WTC11 (cell line): ENCODE data around the gene EML6. TPM values are rescaled to one million over a fixed set of nuclear protein-coding genes. Genes with fewer than 3 reads are reported as not detected.

Experiments
- ATAC-seq: fragments of 200-7000 bp; cut with Tn5 transposase; 2 replicates; pipeline ENCODE4 v1.10.0; 2021; ENCODE audit warnings: mild to moderate bottlenecking, moderate library complexity
- CTCF ChIA-PET: fragments of 300-600 bp; sonication (Branson Sonifier 250); formaldehyde crosslinking; loops from one replicate; lab custom pipeline; 2021; ENCODE audit warnings: antibody characterized with exemption; lab: Charles Lee
- POLR2A ChIA-PET: fragments of 350-600 bp; sonication (Branson Sonifier 250); formaldehyde crosslinking; loops from one replicate; lab custom pipeline; 2021; ENCODE audit warnings: antibody characterized with exemption; lab: Charles Lee
- DNase-seq: peaks from one replicate; pipeline ENCODE4 v3.0.0; 2021; ENCODE audit warnings: low spot score
- H3K27ac Mint-ChIP-seq: 2 replicates; pipeline ENCODE4 v1.8.0; 2021; ENCODE audit warnings: mixed read lengths
- H3K27me3 Mint-ChIP-seq: 2 replicates; pipeline ENCODE4 v1.8.0; 2021; ENCODE audit warnings: low read depth, mild to moderate bottlenecking, moderate library complexity, mixed read lengths
- H3K36me3 Mint-ChIP-seq: 2 replicates; pipeline ENCODE4 v1.8.0; 2021; ENCODE audit warnings: mixed read lengths
- H3K4me1 Mint-ChIP-seq: 2 replicates; pipeline ENCODE4 v1.8.0; 2022; ENCODE audit warnings: mixed read lengths
- H3K4me3 Mint-ChIP-seq: 2 replicates; pipeline ENCODE4 v1.8.0; 2021; ENCODE audit warnings: mild to moderate bottlenecking, moderate library complexity, mixed read lengths
- H3K9me3 Mint-ChIP-seq: 2 replicates; pipeline ENCODE4 v1.8.0; 2021; ENCODE audit warnings: mixed read lengths
- ETV6 ChIP-seq: sonication (generic); formaldehyde crosslinking; IDR thresholded peaks from 2 replicates; pipeline ENCODE4 v1.8.1; 2022; ENCODE audit warnings: mild to moderate bottlenecking, missing genetic modification reagents
- FOXK1 ChIP-seq: sonication (generic); formaldehyde crosslinking; IDR thresholded peaks from 2 replicates; pipeline ENCODE4 v1.8.0; 2022; ENCODE audit warnings: mild to moderate bottlenecking, moderate library complexity, missing genetic modification reagents
- SMAD3 ChIP-seq: sonication (generic); formaldehyde crosslinking; IDR thresholded peaks from 2 replicates; pipeline ENCODE4 v1.8.0; 2022; ENCODE audit warnings: missing genetic modification reagents, mild to moderate bottlenecking, borderline replicate concordance
- SMAD4 ChIP-seq: sonication (generic); formaldehyde crosslinking; IDR thresholded peaks from 2 replicates; pipeline ENCODE4 v1.8.0; 2022; ENCODE audit warnings: mild to moderate bottlenecking, missing genetic modification reagents
- SOX15 ChIP-seq: fragments of 250-450 bp; sonication (Bioruptor Pico); IDR thresholded peaks from 2 replicates; pipeline ENCODE4 v1.9.0; 2021; ENCODE audit warnings: mild to moderate bottlenecking
- TP53 ChIP-seq: sonication (generic); formaldehyde crosslinking; IDR thresholded peaks from 2 replicates; pipeline ENCODE4 v1.8.1; 2023; ENCODE audit warnings: mild to moderate bottlenecking, missing genetic modification reagents
- ZNF121 ChIP-seq: sonication (generic); formaldehyde crosslinking; IDR thresholded peaks from 2 replicates; pipeline ENCODE4 v1.8.0; 2023; ENCODE audit warnings: missing genetic modification reagents
- ZNF219 ChIP-seq: sonication (generic); formaldehyde crosslinking; IDR thresholded peaks from 2 replicates; pipeline ENCODE4 v1.8.0; 2023; ENCODE audit warnings: missing genetic modification reagents, mild to moderate bottlenecking, borderline replicate concordance
- ZNF263 ChIP-seq: sonication (generic); formaldehyde crosslinking; IDR thresholded peaks from 2 replicates; pipeline ENCODE4 v1.8.1; 2022; ENCODE audit warnings: low read depth, mild to moderate bottlenecking, moderate library complexity, missing genetic modification reagents
- ZNF671 ChIP-seq: fragments of 250-450 bp; sonication (Bioruptor Pico); IDR thresholded peaks from 2 replicates; pipeline ENCODE4 v1.8.0; 2021; ENCODE audit warnings: mild to moderate bottlenecking
- total RNA-seq: library from RNA; stranded (reverse); gene quantifications from 3 replicates; pipeline ENCODE4 v1.2.3, GENCODE V29; 2021
- TF ChIP-seq, protein P1 (sequence below): sonication (generic); formaldehyde crosslinking; IDR thresholded peaks from 2 replicates; pipeline ENCODE4 v1.8.1; 2022; ENCODE audit warnings: low read depth, mild to moderate bottlenecking, moderate library complexity, missing genetic modification reagents, borderline replicate concordance
- TF ChIP-seq, protein P2 (sequence below): sonication (generic); formaldehyde crosslinking; IDR thresholded peaks from 2 replicates; pipeline ENCODE4 v1.8.0; 2023; ENCODE audit warnings: mild to moderate bottlenecking, missing genetic modification reagents
- TF ChIP-seq, protein P3 (sequence below): fragments of 200-600 bp; IDR thresholded peaks from 2 replicates; pipeline ENCODE4 v1.8.0; 2022; ENCODE audit warnings: antibody characterized with exemption
- TF ChIP-seq, protein P4 (sequence below): sonication (generic); formaldehyde crosslinking; IDR thresholded peaks from 2 replicates; pipeline ENCODE4 v1.8.1; 2023; ENCODE audit warnings: mild to moderate bottlenecking, moderate library complexity, missing genetic modification reagents
- TF ChIP-seq, protein P5 (sequence below): sonication (generic); formaldehyde crosslinking; IDR thresholded peaks from 2 replicates; pipeline ENCODE4 v1.8.0; 2022; ENCODE audit warnings: mild to moderate bottlenecking, missing genetic modification reagents

The EML6 gene
- total RNA-seq, 1 experiment from 2014 or later = 2.1 TPM

DNA sequence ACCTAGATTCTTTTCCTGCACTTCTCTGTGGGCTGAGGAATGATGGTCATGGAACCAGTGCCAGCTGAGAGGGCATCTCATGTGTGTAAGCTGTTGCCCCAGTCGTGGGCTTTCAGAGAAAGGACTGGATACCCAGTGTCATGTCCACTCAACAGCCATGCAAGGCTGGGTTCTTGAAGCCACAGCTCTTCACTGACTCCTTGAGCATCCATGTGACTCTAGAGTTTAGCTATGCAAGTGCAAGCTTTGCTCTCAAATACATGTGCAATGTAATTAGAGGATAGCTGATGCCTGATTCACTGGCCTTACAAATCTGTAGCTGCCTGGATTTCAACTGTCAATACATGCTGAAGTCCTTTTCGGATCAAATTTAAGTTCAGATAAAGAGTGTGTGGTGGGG lies 46.8 kb upstream of the EML6 start (continued):
- TF ChIP-seq, protein P1, sequence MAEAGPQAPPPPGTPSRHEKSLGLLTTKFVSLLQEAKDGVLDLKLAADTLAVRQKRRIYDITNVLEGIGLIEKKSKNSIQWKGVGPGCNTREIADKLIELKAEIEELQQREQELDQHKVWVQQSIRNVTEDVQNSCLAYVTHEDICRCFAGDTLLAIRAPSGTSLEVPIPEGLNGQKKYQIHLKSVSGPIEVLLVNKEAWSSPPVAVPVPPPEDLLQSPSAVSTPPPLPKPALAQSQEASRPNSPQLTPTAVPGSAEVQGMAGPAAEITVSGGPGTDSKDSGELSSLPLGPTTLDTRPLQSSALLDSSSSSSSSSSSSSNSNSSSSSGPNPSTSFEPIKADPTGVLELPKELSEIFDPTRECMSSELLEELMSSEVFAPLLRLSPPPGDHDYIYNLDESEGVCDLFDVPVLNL (CRISPR knock-in tag) = no peak
- TF ChIP-seq ZNF671 (CRISPR knock-in tag) (no peak), SMAD4 (CRISPR knock-in tag) (no peak), SOX15 (CRISPR knock-in tag) (no peak)
- TF ChIP-seq, protein P2, sequence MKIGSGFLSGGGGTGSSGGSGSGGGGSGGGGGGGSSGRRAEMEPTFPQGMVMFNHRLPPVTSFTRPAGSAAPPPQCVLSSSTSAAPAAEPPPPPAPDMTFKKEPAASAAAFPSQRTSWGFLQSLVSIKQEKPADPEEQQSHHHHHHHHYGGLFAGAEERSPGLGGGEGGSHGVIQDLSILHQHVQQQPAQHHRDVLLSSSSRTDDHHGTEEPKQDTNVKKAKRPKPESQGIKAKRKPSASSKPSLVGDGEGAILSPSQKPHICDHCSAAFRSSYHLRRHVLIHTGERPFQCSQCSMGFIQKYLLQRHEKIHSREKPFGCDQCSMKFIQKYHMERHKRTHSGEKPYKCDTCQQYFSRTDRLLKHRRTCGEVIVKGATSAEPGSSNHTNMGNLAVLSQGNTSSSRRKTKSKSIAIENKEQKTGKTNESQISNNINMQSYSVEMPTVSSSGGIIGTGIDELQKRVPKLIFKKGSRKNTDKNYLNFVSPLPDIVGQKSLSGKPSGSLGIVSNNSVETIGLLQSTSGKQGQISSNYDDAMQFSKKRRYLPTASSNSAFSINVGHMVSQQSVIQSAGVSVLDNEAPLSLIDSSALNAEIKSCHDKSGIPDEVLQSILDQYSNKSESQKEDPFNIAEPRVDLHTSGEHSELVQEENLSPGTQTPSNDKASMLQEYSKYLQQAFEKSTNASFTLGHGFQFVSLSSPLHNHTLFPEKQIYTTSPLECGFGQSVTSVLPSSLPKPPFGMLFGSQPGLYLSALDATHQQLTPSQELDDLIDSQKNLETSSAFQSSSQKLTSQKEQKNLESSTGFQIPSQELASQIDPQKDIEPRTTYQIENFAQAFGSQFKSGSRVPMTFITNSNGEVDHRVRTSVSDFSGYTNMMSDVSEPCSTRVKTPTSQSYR (CRISPR knock-in tag) = no peak
- TF ChIP-seq, protein P3, sequence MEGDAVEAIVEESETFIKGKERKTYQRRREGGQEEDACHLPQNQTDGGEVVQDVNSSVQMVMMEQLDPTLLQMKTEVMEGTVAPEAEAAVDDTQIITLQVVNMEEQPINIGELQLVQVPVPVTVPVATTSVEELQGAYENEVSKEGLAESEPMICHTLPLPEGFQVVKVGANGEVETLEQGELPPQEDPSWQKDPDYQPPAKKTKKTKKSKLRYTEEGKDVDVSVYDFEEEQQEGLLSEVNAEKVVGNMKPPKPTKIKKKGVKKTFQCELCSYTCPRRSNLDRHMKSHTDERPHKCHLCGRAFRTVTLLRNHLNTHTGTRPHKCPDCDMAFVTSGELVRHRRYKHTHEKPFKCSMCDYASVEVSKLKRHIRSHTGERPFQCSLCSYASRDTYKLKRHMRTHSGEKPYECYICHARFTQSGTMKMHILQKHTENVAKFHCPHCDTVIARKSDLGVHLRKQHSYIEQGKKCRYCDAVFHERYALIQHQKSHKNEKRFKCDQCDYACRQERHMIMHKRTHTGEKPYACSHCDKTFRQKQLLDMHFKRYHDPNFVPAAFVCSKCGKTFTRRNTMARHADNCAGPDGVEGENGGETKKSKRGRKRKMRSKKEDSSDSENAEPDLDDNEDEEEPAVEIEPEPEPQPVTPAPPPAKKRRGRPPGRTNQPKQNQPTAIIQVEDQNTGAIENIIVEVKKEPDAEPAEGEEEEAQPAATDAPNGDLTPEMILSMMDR = no peak
- TF ChIP-seq, all 79 proteins: peak for 0

DNA sequence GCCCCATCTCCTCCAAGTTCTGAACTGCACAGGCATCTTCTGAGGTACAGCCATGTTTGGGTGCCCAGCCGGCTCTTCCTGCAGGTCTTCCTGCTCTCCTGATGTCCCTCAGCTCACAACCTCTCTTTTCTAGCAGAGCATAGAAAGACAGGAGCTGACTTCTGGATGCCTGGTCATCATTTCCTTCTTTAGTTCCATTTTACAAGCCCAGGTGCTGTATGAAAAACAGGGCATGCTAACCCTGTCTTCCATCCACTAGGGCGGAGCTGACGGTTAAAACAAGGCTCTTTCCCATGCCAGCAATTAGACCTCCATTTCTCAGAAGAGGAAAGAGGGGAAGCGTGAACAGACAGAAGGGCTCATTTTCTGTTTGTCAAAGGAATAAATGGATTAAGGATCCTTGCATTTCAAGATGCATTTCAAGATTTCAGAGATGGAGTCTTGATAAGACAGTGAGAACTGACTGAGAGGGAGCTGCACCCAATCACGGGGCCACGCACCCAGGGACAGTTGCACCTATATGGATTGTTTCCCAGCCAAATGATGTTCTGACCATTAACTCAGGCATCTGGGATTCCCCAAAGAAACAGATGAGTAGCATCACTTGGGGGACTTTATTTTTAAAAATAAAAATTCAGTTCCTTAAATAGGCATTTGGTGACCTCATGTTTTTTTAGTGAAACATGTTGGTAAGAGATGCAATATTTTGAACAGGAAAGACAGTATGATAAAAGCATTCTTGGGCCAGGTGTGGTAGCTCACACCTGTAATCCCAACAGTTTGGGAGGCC lies 45.8 kb upstream of the EML6 start:
- H3K9me3 Mint-ChIP-seq = peaks cover 6% of the 10 kb centered on the region; the same call in 1 of the 2 replicates
- ATAC-seq (no peak), DNase-seq (no peak)
- H3K4me3 Mint-ChIP-seq = no peak overlapping the region
- no peaks in the 10 kb centered on the region for H3K36me3 Mint-ChIP-seq
- ChIA-PET POLR2A (interaction anchor here (0.6 kb wide), 1 partner anchor 379 kb away, joined by 4 read pairs; no protein-coding TSS in a partner anchor), CTCF (interaction anchor here (1.2 to 8.7 kb wide), 3 partner anchors 12 to 27 kb away, joined by 6 to 70 read pairs (median 19); no protein-coding TSS in a partner anchor)
- H3K27me3 Mint-ChIP-seq = no peaks in the 10 kb centered on the region
- TF ChIP-seq ETV6 (CRISPR knock-in tag) = no peak
- TF ChIP-seq ZNF121 (CRISPR knock-in tag) = no peak
- TF ChIP-seq, protein P4, sequence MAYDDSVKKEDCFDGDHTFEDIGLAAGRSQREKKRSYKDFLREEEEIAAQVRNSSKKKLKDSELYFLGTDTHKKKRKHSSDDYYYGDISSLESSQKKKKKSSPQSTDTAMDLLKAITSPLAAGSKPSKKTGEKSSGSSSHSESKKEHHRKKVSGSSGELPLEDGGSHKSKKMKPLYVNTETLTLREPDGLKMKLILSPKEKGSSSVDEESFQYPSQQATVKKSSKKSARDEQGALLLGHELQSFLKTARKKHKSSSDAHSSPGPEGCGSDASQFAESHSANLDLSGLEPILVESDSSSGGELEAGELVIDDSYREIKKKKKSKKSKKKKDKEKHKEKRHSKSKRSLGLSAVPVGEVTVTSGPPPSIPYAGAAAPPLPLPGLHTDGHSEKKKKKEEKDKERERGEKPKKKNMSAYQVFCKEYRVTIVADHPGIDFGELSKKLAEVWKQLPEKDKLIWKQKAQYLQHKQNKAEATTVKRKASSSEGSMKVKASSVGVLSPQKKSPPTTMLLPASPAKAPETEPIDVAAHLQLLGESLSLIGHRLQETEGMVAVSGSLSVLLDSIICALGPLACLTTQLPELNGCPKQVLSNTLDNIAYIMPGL (CRISPR knock-in tag) = no peak
- no peak for TF ChIP-seq FOXK1 (CRISPR knock-in tag)
- TF ChIP-seq SOX15 (CRISPR knock-in tag) = no peak
- no peak for TF ChIP-seq SMAD3 (CRISPR knock-in tag)
- TF ChIP-seq ZNF263 (CRISPR knock-in tag) = no peak
- TF ChIP-seq, protein P5, sequence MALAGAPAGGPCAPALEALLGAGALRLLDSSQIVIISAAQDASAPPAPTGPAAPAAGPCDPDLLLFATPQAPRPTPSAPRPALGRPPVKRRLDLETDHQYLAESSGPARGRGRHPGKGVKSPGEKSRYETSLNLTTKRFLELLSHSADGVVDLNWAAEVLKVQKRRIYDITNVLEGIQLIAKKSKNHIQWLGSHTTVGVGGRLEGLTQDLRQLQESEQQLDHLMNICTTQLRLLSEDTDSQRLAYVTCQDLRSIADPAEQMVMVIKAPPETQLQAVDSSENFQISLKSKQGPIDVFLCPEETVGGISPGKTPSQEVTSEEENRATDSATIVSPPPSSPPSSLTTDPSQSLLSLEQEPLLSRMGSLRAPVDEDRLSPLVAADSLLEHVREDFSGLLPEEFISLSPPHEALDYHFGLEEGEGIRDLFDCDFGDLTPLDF (CRISPR knock-in tag) = no peak
- TF ChIP-seq ZNF219 (CRISPR knock-in tag) = no peak
- no peak for TF ChIP-seq TP53 (CRISPR knock-in tag)
- peaks cover 11% of the 10 kb centered on the region for H3K4me1 Mint-ChIP-seq
- H3K27ac Mint-ChIP-seq = no peak overlapping the region
